A549 treated with CpdA at 1 μM for 4 hours (cell line): ENCODE data around the gene ZNF66. TPM values are rescaled to one million over a fixed set of nuclear protein-coding genes. Genes with fewer than 3 reads are reported as not detected.

Experiments used
- total RNA-seq: library from RNA; stranded (reverse); fragments of 200-300 nt; extraction: Qiagen RNA extraction; gene quantifications from 5 replicates; pipeline ENCODE4 v1.2.3, GENCODE V29; 2022; ENCODE audit warnings: low read depth

ZNF66 gene
- not detected in 5 replicates for total RNA-seq

DNA sequence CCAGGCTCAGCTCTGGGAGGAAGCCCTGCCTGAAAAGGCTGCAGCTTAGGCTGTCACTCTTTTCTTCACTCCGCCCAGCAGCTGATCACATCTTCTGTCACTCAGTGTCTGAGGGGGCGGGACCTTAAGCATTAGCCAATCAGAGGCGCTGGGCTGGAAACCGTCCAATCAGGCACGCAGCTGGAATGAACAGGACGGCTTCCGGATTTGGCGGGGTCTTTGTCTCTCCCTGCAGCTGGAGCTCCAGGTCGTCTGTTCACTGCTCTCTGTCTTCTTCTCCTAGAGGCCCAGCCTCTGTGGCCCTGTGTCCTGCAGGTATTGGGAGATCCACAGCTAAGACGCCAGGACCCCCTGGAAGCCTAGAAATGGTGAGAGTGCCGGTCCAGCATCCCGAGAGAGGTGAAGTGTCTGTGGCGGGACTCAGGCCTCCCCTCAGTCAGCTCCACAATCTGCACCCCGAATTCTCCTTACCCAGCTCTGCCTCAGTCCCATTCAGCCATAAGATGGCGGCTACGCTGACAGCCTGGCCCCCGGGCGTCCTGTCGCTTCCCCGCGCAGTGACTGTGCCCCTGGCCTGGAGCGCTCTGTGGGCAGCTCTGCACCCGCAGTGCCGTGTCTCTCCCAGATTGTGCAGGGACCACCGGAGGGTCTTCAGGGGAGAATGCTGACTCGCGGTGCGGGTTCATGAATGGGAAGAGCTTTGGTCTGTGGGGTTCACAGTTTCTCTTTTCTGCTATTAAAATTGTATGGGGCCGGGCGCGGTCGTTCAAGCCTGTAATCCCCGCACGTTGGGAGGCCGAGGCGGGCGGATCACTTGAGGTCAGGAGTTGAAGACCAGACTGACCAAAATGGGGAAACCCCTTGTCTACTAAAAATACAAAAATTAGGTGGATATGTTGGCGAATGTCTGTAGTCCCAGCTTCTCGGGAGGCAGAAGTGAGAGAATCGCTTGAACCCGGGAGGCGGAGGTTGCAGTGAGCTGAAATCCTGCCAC, at the start of gene ZNF66:
TSS of gene ZNF66 (plus strand) at position 222 of the 994 bp plus-strand sequence. CDS start at position 366, 144 bp downstream.

Other genes starting within 250 kb of the ZNF66 start
- gene ZNF737, start 210.5 kb upstream of the ZNF66 start, total RNA-seq = 0.03 to 0.29 TPM (median 0.09 TPM) in 3 of 5 replicates, not detected in the others
- gene ZNF626, start 114.7 kb upstream of the ZNF66 start, total RNA-seq = not detected in 5 replicates
- 0.11 to 0.30 TPM (median 0.14 TPM) in 3 of 5 replicates, not detected in the others for gene ZNF85, start 146.9 kb downstream of the ZNF66 start, total RNA-seq
- gene ZNF430, start 244.4 kb downstream of the ZNF66 start, total RNA-seq = 1.8 to 3.9 TPM (median 2.3 TPM) in 5 replicates